Measurements from ENCODE around the gene SLC35F3.

The SLC35F3 gene

GRCh38 chr1:234368320-234369032, 464.0 kb downstream of the SLC35F3 start:
- TF ChIP-seq POLR2AphosphoS5 (IDR thresholded peaks at IDR 0.05; ENCODE audit: low read depth, low read length) (no peak), FOXP2 (optimal IDR thresholded peaks at IDR 0.05; ENCODE audit: borderline replicate concordance, extremely low read depth, extremely low read length, insufficient read depth) (no peak), SIN3A (IDR thresholded peaks at IDR 0.05; ENCODE audit: borderline replicate concordance, insufficient read depth, low read length) (no peak), TAF1 (IDR thresholded peaks at IDR 0.05; ENCODE audit: borderline replicate concordance, insufficient read depth, low read length) (no peak), REST (IDR thresholded peaks at IDR 0.05; ENCODE audit: insufficient read depth in 1 of 2, low read depth in 2 of 2, low read length in 2 of 2) (no peak)

GRCh38 chr1:234369033-234369430, 464.6 kb downstream of the SLC35F3 start:
- TF ChIP-seq REST (IDR thresholded peaks at IDR 0.05; ENCODE audit: insufficient read depth in 1 of 2, low read depth in 2 of 2, low read length in 2 of 2): no peak
- TF ChIP-seq SIN3A (IDR thresholded peaks at IDR 0.05; ENCODE audit: borderline replicate concordance, insufficient read depth, low read length): no peak
- TF ChIP-seq TAF1 (IDR thresholded peaks at IDR 0.05; ENCODE audit: borderline replicate concordance, insufficient read depth, low read length): no peak
- TF ChIP-seq FOXP2 (optimal IDR thresholded peaks at IDR 0.05; ENCODE audit: borderline replicate concordance, extremely low read depth, extremely low read length, insufficient read depth): no peak
- TF ChIP-seq POLR2AphosphoS5 (IDR thresholded peaks at IDR 0.05; ENCODE audit: low read depth, low read length): no peak

- TF ChIP-seq FOXP2 (optimal IDR thresholded peaks at IDR 0.05; ENCODE audit: borderline replicate concordance, extremely low read depth, extremely low read length, insufficient read depth) (no peak), TAF1 (IDR thresholded peaks at IDR 0.05; ENCODE audit: borderline replicate concordance, insufficient read depth, low read length) (no peak), REST (IDR thresholded peaks at IDR 0.05; ENCODE audit: insufficient read depth in 1 of 2, low read depth in 2 of 2, low read length in 2 of 2) (no peak), POLR2AphosphoS5 (IDR thresholded peaks at IDR 0.05; ENCODE audit: low read depth, low read length) (no peak), SIN3A (IDR thresholded peaks at IDR 0.05; ENCODE audit: borderline replicate concordance, insufficient read depth, low read length) (no peak)
Observed at GRCh38 chr1:234369784-234370183, 465.3 kb downstream of the SLC35F3 start.

- TF ChIP-seq FOXP2 (optimal IDR thresholded peaks at IDR 0.05; ENCODE audit: borderline replicate concordance, extremely low read depth, extremely low read length, insufficient read depth) (no peak), SIN3A (IDR thresholded peaks at IDR 0.05; ENCODE audit: borderline replicate concordance, insufficient read depth, low read length) (no peak), TAF1 (IDR thresholded peaks at IDR 0.05; ENCODE audit: borderline replicate concordance, insufficient read depth, low read length) (no peak), POLR2AphosphoS5 (IDR thresholded peaks at IDR 0.05; ENCODE audit: low read depth, low read length) (no peak), REST (IDR thresholded peaks at IDR 0.05; ENCODE audit: insufficient read depth in 1 of 2, low read depth in 2 of 2, low read length in 2 of 2) (no peak)
Observed at GRCh38 chr1:234371414-234371813, 466.9 kb downstream of the SLC35F3 start.

All from PFSK-1 (cell line).